SK-N-SH treated with all-trans-retinoic acid at 6 μM for 48 hours (cell line): ENCODE data around the gene CR1.

Experiments
- ATAC-seq: fragments of 200-7000 bp; cut with Tn5 transposase; 3 replicates; pipeline ENCODE4 v1.9.1; 2020; ENCODE audit warnings: mild to moderate bottlenecking, moderate library complexity
- ARNTL ChIP-seq: fragments of 450-650 bp; formaldehyde crosslinking; IDR thresholded peaks from 2 replicates; pipeline ENCODE4 v1.5.0; 2020; ENCODE audit warnings: low read depth, mild to moderate bottlenecking, moderate library complexity, borderline replicate concordance
- BACH2 ChIP-seq: fragments of 250-450 bp; sonication (Bioruptor Pico); IDR thresholded peaks from 2 replicates; pipeline ENCODE4 v1.9.0; 2021; ENCODE audit warnings: mild to moderate bottlenecking, borderline replicate concordance
- CSDC2 ChIP-seq: fragments of 250-450 bp; sonication (Bioruptor Pico); IDR thresholded peaks from 2 replicates; pipeline ENCODE4 v1.5.0; 2020; ENCODE audit warnings: mild to moderate bottlenecking, moderate library complexity
- GLIS3 ChIP-seq: fragments of 250-450 bp; sonication (Bioruptor Pico); IDR thresholded peaks from 2 replicates; pipeline ENCODE4 v1.5.0; 2020; ENCODE audit warnings: mild to moderate bottlenecking, moderate library complexity
- ISL1 ChIP-seq: fragments of 250-450 bp; sonication (Bioruptor Pico); IDR thresholded peaks from 2 replicates; pipeline ENCODE4 v2.1.2; 2022; ENCODE audit warnings: mild to moderate bottlenecking, moderate library complexity
- PATZ1 ChIP-seq: fragments of 250-450 bp; sonication (Bioruptor Pico); IDR thresholded peaks from 2 replicates; pipeline ENCODE4 v1.8.0; 2020; ENCODE audit warnings: mild to moderate bottlenecking, moderate library complexity, borderline replicate concordance
- PPARA ChIP-seq: fragments of 250-450 bp; sonication (Bioruptor Pico); IDR thresholded peaks from 2 replicates; pipeline ENCODE4 v1.5.0; 2020; ENCODE audit warnings: mild to moderate bottlenecking, borderline replicate concordance
- RARB ChIP-seq: fragments of 250-450 bp; sonication (Bioruptor Pico); IDR thresholded peaks from 2 replicates; pipeline ENCODE4 v1.8.0; 2021; ENCODE audit warnings: mild to moderate bottlenecking, moderate library complexity
- SNAI2 ChIP-seq: fragments of 250-450 bp; sonication (Bioruptor Pico); IDR thresholded peaks from 2 replicates; pipeline ENCODE4 v1.5.0; 2020; ENCODE audit warnings: mild to moderate bottlenecking, moderate library complexity
- TCF4 ChIP-seq: fragments of 250-450 bp; sonication (Bioruptor Pico); IDR thresholded peaks from 2 replicates; pipeline ENCODE4 v1.8.0; 2021; ENCODE audit warnings: mild to moderate bottlenecking, moderate library complexity, borderline replicate concordance
- TOX ChIP-seq: fragments of 250-450 bp; sonication (Bioruptor Pico); IDR thresholded peaks from 2 replicates; pipeline ENCODE4 v1.8.0; 2021; ENCODE audit warnings: mild to moderate bottlenecking, moderate library complexity, borderline replicate concordance
- TSHZ2 ChIP-seq: fragments of 250-450 bp; sonication (Bioruptor Pico); IDR thresholded peaks from 2 replicates; pipeline ENCODE4 v1.5.0; 2020; ENCODE audit warnings: mild to moderate bottlenecking, moderate library complexity
- ZC3H10 ChIP-seq: fragments of 250-450 bp; sonication (Bioruptor Pico); IDR thresholded peaks from 2 replicates; pipeline ENCODE4 v1.5.1; 2021; ENCODE audit warnings: mild to moderate bottlenecking, moderate library complexity
- ZFP3 ChIP-seq: fragments of 250-450 bp; sonication (Bioruptor Pico); IDR thresholded peaks from 2 replicates; pipeline ENCODE4 v1.5.0; 2020; ENCODE audit warnings: mild to moderate bottlenecking, moderate library complexity
- ZFP30 ChIP-seq: fragments of 450-650 bp; formaldehyde crosslinking; IDR thresholded peaks from 2 replicates; pipeline ENCODE4 v1.5.0; 2022; ENCODE audit warnings: mild to moderate bottlenecking, moderate library complexity
- ZNF565 ChIP-seq: fragments of 450-650 bp; formaldehyde crosslinking; conservative IDR thresholded peaks from 2 replicates; pipeline ENCODE4 v1.5.0; 2020; ENCODE audit warnings: low read depth, mild to moderate bottlenecking, moderate library complexity
- ZNF70 ChIP-seq: fragments of 450-650 bp; formaldehyde crosslinking; IDR thresholded peaks from 2 replicates; pipeline ENCODE4 v1.5.0; 2020; ENCODE audit warnings: mild to moderate bottlenecking, moderate library complexity
- ZNF8 ChIP-seq: fragments of 450-650 bp; formaldehyde crosslinking; IDR thresholded peaks from 2 replicates; pipeline ENCODE4 v1.5.0; 2020; ENCODE audit warnings: mild to moderate bottlenecking, moderate library complexity
- TF ChIP-seq, protein P1 (sequence below): fragments of 250-450 bp; sonication (Bioruptor Pico); IDR thresholded peaks from 2 replicates; pipeline ENCODE4 v1.5.1; 2020; ENCODE audit warnings: low read depth, mild to moderate bottlenecking, moderate library complexity
- TF ChIP-seq, protein P2 (sequence below): fragments of 250-450 bp; sonication (Bioruptor Pico); IDR thresholded peaks from 2 replicates; pipeline ENCODE4 v1.8.0; 2021; ENCODE audit warnings: low read depth, mild to moderate bottlenecking, moderate library complexity, borderline replicate concordance

The CR1 gene

GRCh38 chr1:207458414-207458813 is 37.5 kb upstream of the CR1 start:
- TF ChIP-seq RARB (CRISPR knock-in tag) (no peak), ZFP3 (no peak), ARNTL (CRISPR knock-in tag) (no peak), CSDC2 (CRISPR knock-in tag) (no peak), TOX (CRISPR knock-in tag) (no peak), ZNF565 (CRISPR knock-in tag) (no peak), ZC3H10 (no peak), TSHZ2 (CRISPR knock-in tag) (no peak), SNAI2 (CRISPR knock-in tag) (no peak), PPARA (no peak), GLIS3 (CRISPR knock-in tag) (no peak), BACH2 (no peak), ISL1 (CRISPR knock-in tag) (no peak), ZNF8 (CRISPR knock-in tag) (no peak), ZNF70 (no peak), ZFP30 (CRISPR knock-in tag) (no peak)
- TF ChIP-seq, protein P1, sequence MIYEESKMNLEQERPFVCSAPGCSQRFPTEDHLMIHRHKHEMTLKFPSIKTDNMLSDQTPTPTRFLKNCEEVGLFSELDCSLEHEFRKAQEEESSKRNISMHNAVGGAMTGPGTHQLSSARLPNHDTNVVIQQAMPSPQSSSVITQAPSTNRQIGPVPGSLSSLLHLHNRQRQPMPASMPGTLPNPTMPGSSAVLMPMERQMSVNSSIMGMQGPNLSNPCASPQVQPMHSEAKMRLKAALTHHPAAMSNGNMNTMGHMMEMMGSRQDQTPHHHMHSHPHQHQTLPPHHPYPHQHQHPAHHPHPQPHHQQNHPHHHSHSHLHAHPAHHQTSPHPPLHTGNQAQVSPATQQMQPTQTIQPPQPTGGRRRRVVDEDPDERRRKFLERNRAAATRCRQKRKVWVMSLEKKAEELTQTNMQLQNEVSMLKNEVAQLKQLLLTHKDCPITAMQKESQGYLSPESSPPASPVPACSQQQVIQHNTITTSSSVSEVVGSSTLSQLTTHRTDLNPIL: no peak
- TF ChIP-seq, protein P2, sequence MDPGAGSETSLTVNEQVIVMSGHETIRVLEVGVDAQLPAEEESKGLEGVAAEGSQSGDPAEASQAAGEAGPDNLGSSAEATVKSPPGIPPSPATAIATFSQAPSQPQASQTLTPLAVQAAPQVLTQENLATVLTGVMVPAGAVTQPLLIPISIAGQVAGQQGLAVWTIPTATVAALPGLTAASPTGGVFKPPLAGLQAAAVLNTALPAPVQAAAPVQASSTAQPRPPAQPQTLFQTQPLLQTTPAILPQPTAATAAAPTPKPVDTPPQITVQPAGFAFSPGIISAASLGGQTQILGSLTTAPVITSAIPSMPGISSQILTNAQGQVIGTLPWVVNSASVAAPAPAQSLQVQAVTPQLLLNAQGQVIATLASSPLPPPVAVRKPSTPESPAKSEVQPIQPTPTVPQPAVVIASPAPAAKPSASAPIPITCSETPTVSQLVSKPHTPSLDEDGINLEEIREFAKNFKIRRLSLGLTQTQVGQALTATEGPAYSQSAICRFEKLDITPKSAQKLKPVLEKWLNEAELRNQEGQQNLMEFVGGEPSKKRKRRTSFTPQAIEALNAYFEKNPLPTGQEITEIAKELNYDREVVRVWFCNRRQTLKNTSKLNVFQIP: no peak
- ATAC-seq: no peak

DNA sequence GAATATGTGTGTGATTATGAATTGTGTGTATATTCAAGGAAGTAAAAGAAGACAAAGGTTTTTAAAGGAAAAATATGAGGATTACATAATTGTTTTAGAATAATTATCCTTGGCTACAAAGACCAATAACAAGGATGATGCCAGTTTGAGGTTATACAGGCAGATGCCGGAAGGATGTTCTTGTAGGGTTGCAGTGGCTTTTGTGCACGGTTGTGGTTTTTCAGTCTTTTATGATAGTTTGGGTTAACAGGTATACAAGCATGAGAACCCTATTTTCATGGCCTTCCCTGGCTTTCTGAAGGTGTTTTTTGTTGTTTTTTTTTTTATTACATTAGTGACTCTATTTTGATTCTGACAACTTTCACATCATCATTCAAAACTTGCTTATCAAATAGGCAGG is 36.9 kb upstream of the CR1 start:
- ATAC-seq: no peak
- no peak for TF ChIP-seq CSDC2 (CRISPR knock-in tag)
- no peak for TF ChIP-seq ZC3H10
- TF ChIP-seq ZFP3: no peak
- TF ChIP-seq PATZ1: no peak
- no peak for TF ChIP-seq ZFP30 (CRISPR knock-in tag)
- no peak for TF ChIP-seq TCF4 (CRISPR knock-in tag)
- TF ChIP-seq ARNTL (CRISPR knock-in tag): no peak
- TF ChIP-seq ZNF565 (CRISPR knock-in tag): no peak
- TF ChIP-seq TOX (CRISPR knock-in tag): no peak
- TF ChIP-seq, protein P2: no peak

GRCh38 chr1:207461649-207462048 is 34.3 kb upstream of the CR1 start:
- no peak for ATAC-seq
- TF ChIP-seq CSDC2 (CRISPR knock-in tag) (no peak), TCF4 (CRISPR knock-in tag) (no peak), RARB (CRISPR knock-in tag) (no peak), ZNF8 (CRISPR knock-in tag) (no peak), ZNF565 (CRISPR knock-in tag) (no peak), TOX (CRISPR knock-in tag) (no peak), TSHZ2 (CRISPR knock-in tag) (no peak), ZNF70 (no peak)
- TF ChIP-seq, protein P2: no peak
- TF ChIP-seq, protein P1: no peak
